SK-N-SH treated with all-trans-retinoic acid at 6 μM for 48 hours (cell line): Measurements from ENCODE around the gene PHKA2.

ENCODE experiments used
- ARNTL ChIP-seq: fragments of 450-650 bp; formaldehyde crosslinking; IDR thresholded peaks from 2 replicates; pipeline ENCODE4 v1.5.0; 2020; ENCODE audit warnings: low read depth, mild to moderate bottlenecking, moderate library complexity, borderline replicate concordance
- BACH2 ChIP-seq: fragments of 250-450 bp; sonication (Bioruptor Pico); IDR thresholded peaks from 2 replicates; pipeline ENCODE4 v1.9.0; 2021; ENCODE audit warnings: mild to moderate bottlenecking, borderline replicate concordance
- CSDC2 ChIP-seq: fragments of 250-450 bp; sonication (Bioruptor Pico); IDR thresholded peaks from 2 replicates; pipeline ENCODE4 v1.5.0; 2020; ENCODE audit warnings: mild to moderate bottlenecking, moderate library complexity
- PPARA ChIP-seq: fragments of 250-450 bp; sonication (Bioruptor Pico); IDR thresholded peaks from 2 replicates; pipeline ENCODE4 v1.5.0; 2020; ENCODE audit warnings: mild to moderate bottlenecking, borderline replicate concordance
- RARB ChIP-seq: fragments of 250-450 bp; sonication (Bioruptor Pico); IDR thresholded peaks from 2 replicates; pipeline ENCODE4 v1.8.0; 2021; ENCODE audit warnings: mild to moderate bottlenecking, moderate library complexity
- SNAI2 ChIP-seq: fragments of 250-450 bp; sonication (Bioruptor Pico); IDR thresholded peaks from 2 replicates; pipeline ENCODE4 v1.5.0; 2020; ENCODE audit warnings: mild to moderate bottlenecking, moderate library complexity
- ZFP3 ChIP-seq: fragments of 250-450 bp; sonication (Bioruptor Pico); IDR thresholded peaks from 2 replicates; pipeline ENCODE4 v1.5.0; 2020; ENCODE audit warnings: mild to moderate bottlenecking, moderate library complexity
- ZFP30 ChIP-seq: fragments of 450-650 bp; formaldehyde crosslinking; IDR thresholded peaks from 2 replicates; pipeline ENCODE4 v1.5.0; 2022; ENCODE audit warnings: mild to moderate bottlenecking, moderate library complexity
- ZNF8 ChIP-seq: fragments of 450-650 bp; formaldehyde crosslinking; IDR thresholded peaks from 2 replicates; pipeline ENCODE4 v1.5.0; 2020; ENCODE audit warnings: mild to moderate bottlenecking, moderate library complexity
- TF ChIP-seq, protein P1 (sequence below): fragments of 250-450 bp; sonication (Bioruptor Pico); IDR thresholded peaks from 2 replicates; pipeline ENCODE4 v1.8.0; 2021; ENCODE audit warnings: low read depth, mild to moderate bottlenecking, moderate library complexity, borderline replicate concordance
- TF ChIP-seq, protein P2 (sequence below): fragments of 250-450 bp; sonication (Bioruptor Pico); IDR thresholded peaks from 2 replicates; pipeline ENCODE4 v1.5.1; 2021; ENCODE audit warnings: mild to moderate bottlenecking, moderate library complexity
- TF ChIP-seq, protein P3 (sequence below): fragments of 250-450 bp; sonication (Bioruptor Pico); IDR thresholded peaks from 2 replicates; pipeline ENCODE4 v1.8.0; 2020; ENCODE audit warnings: mild to moderate bottlenecking, moderate library complexity, borderline replicate concordance
- TF ChIP-seq, protein P4 (sequence below): fragments of 250-450 bp; sonication (Bioruptor Pico); IDR thresholded peaks from 2 replicates; pipeline ENCODE4 v1.5.0; 2020; ENCODE audit warnings: mild to moderate bottlenecking, moderate library complexity

DNA sequence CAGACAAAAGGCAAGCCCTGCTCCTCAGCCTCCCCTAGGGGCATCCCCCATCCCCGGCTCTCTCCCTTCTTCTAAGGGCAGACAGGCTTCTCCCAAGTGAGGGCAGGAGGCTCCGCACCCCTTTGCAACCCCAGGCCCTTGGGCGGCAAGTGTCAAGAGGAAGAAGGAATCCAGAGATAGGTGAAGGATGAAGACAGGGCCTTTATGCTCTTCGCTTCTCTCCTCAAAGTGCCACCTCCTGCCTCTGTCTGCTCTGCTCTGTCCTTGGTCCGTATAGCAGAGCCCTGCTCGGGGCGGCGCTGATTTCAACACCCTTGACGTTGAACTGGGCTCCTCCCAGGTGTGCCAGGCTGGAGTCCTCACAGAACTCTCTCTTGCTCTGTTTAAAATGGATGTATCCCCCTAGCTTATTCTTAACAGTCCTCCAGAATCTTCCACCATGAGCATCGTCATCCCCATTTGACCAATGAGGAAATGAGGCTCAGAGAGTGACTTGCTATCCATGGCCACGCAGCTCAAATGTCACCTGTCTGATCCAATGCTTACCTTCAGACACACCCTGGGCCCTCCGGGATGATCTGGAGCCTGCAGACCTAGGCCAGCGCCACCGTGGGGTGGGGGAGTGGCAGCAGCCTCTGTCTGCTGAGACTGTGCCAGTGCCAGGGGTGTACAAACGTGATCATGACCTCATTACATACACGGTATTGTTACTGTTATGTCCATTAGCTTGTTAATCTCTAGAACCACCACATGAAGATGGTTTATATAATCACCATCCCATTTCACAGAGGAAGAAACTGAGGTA is 99.8 kb downstream of the PHKA2 start:
- TF ChIP-seq, protein P1, sequence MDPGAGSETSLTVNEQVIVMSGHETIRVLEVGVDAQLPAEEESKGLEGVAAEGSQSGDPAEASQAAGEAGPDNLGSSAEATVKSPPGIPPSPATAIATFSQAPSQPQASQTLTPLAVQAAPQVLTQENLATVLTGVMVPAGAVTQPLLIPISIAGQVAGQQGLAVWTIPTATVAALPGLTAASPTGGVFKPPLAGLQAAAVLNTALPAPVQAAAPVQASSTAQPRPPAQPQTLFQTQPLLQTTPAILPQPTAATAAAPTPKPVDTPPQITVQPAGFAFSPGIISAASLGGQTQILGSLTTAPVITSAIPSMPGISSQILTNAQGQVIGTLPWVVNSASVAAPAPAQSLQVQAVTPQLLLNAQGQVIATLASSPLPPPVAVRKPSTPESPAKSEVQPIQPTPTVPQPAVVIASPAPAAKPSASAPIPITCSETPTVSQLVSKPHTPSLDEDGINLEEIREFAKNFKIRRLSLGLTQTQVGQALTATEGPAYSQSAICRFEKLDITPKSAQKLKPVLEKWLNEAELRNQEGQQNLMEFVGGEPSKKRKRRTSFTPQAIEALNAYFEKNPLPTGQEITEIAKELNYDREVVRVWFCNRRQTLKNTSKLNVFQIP (CRISPR knock-in tag), result no peak
- TF ChIP-seq CSDC2 (CRISPR knock-in tag), result no peak
- TF ChIP-seq ZNF8, result no peak
- TF ChIP-seq ZFP30, result no peak
- TF ChIP-seq, protein P2, sequence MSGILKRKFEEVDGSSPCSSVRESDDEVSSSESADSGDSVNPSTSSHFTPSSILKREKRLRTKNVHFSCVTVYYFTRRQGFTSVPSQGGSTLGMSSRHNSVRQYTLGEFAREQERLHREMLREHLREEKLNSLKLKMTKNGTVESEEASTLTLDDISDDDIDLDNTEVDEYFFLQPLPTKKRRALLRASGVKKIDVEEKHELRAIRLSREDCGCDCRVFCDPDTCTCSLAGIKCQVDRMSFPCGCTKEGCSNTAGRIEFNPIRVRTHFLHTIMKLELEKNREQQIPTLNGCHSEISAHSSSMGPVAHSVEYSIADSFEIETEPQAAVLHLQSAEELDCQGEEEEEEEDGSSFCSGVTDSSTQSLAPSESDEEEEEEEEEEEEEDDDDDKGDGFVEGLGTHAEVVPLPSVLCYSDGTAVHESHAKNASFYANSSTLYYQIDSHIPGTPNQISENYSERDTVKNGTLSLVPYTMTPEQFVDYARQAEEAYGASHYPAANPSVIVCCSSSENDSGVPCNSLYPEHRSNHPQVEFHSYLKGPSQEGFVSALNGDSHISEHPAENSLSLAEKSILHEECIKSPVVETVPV (CRISPR knock-in tag), result no peak
- TF ChIP-seq, protein P3, sequence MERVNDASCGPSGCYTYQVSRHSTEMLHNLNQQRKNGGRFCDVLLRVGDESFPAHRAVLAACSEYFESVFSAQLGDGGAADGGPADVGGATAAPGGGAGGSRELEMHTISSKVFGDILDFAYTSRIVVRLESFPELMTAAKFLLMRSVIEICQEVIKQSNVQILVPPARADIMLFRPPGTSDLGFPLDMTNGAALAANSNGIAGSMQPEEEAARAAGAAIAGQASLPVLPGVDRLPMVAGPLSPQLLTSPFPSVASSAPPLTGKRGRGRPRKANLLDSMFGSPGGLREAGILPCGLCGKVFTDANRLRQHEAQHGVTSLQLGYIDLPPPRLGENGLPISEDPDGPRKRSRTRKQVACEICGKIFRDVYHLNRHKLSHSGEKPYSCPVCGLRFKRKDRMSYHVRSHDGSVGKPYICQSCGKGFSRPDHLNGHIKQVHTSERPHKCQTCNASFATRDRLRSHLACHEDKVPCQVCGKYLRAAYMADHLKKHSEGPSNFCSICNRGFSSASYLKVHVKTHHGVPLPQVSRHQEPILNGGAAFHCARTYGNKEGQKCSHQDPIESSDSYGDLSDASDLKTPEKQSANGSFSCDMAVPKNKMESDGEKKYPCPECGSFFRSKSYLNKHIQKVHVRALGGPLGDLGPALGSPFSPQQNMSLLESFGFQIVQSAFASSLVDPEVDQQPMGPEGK (CRISPR knock-in tag), result no peak
- TF ChIP-seq BACH2 (CRISPR knock-in tag), result no peak
- no peak for TF ChIP-seq PPARA (CRISPR knock-in tag)
- TF ChIP-seq ZFP3 (CRISPR knock-in tag), result no peak
- no peak for TF ChIP-seq SNAI2 (CRISPR knock-in tag)
- TF ChIP-seq ARNTL (CRISPR knock-in tag), result no peak
- no peak for TF ChIP-seq RARB (CRISPR knock-in tag)
- TF ChIP-seq, protein P4, sequence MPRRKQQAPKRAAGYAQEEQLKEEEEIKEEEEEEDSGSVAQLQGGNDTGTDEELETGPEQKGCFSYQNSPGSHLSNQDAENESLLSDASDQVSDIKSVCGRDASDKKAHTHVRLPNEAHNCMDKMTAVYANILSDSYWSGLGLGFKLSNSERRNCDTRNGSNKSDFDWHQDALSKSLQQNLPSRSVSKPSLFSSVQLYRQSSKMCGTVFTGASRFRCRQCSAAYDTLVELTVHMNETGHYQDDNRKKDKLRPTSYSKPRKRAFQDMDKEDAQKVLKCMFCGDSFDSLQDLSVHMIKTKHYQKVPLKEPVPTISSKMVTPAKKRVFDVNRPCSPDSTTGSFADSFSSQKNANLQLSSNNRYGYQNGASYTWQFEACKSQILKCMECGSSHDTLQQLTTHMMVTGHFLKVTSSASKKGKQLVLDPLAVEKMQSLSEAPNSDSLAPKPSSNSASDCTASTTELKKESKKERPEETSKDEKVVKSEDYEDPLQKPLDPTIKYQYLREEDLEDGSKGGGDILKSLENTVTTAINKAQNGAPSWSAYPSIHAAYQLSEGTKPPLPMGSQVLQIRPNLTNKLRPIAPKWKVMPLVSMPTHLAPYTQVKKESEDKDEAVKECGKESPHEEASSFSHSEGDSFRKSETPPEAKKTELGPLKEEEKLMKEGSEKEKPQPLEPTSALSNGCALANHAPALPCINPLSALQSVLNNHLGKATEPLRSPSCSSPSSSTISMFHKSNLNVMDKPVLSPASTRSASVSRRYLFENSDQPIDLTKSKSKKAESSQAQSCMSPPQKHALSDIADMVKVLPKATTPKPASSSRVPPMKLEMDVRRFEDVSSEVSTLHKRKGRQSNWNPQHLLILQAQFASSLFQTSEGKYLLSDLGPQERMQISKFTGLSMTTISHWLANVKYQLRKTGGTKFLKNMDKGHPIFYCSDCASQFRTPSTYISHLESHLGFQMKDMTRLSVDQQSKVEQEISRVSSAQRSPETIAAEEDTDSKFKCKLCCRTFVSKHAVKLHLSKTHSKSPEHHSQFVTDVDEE (CRISPR knock-in tag), result no peak
